HFFc6 (cell line): ENCODE results near the gene TPI1. TPM values are rescaled to one million over a fixed set of nuclear protein-coding genes. Genes with fewer than 3 reads are reported as not detected.

Source experiments
- DNase-seq: peaks from one replicate; pipeline ENCODE4 v3.0.0-alpha.2; 2018
- H3K27ac Mint-ChIP-seq: 2 replicates; pipeline ENCODE4 v1.8.0; 2020; ENCODE audit warnings: mild to moderate bottlenecking, mixed read lengths
- H3K27me3 Mint-ChIP-seq: 2 replicates; pipeline ENCODE4 v1.8.0; 2021; ENCODE audit warnings: mild to moderate bottlenecking, moderate library complexity, mixed read lengths; ENCODE audit not compliant: insufficient read depth
- H3K36me3 Mint-ChIP-seq: 2 replicates; pipeline ENCODE4 v1.8.0; 2021; ENCODE audit warnings: low read depth, mixed read lengths
- H3K4me1 Mint-ChIP-seq: 2 replicates; pipeline ENCODE4 v1.8.0; 2020; ENCODE audit warnings: low read depth, mixed read lengths
- H3K4me3 Mint-ChIP-seq: 2 replicates; pipeline ENCODE4 v1.8.0; 2020; ENCODE audit warnings: mild to moderate bottlenecking, moderate library complexity, mixed read lengths
- H3K9me3 Mint-ChIP-seq: 2 replicates; pipeline ENCODE4 v1.8.0; 2020; ENCODE audit warnings: mild to moderate bottlenecking, mixed read lengths
- CTCF ChIP-seq: fragments of 200-600 bp; sonication (generic); IDR thresholded peaks from 2 replicates; pipeline ENCODE4 v1.5.0; 2021; ENCODE audit warnings: antibody characterized with exemption, mild to moderate bottlenecking
- total RNA-seq, 6 experiments: library from RNA; stranded (reverse); fragmentation: NEBNext Ultra II Directional; extraction: Animal tissue kit (Norgen Biotek cat#: 25700); gene quantifications; 2 replicates in 1 of 6; 3 replicates in 5 of 6; pipeline ENCODE4 v1.2.3, GENCODE V29; 2021

The TPI1 gene
- total RNA-seq, 6 experiments from 2014 or later = 853 to 931 (median 870) TPM

- no peak for TF ChIP-seq CTCF
- Mint-ChIP-seq H3K4me1 (no peaks in the 10 kb centered on the region), H3K27ac (no peak overlapping the region), H3K36me3 (peaks cover 17% of the 10 kb centered on the region), H3K9me3 (no peaks in the 10 kb centered on the region), H3K4me3 (no peak overlapping the region), H3K27me3 (peaks cover 3% of the 10 kb centered on the region; the same call in 1 of the 2 replicates)
- DNase-seq = no peak
Measured at GRCh38 chr12:6840330-6840729, 27.0 kb upstream of the TPI1 start.

GRCh38 chr12:6840761-6841515 is 26.4 kb upstream of the TPI1 start, which contains the start of gene GNB3:
Gene GNB3 (plus strand): TSS chr12:6840925. CDS start chr12:6841288, 363 bp downstream.
- H3K27ac Mint-ChIP-seq = no peak within 1 kb of the TSS
- H3K9me3 Mint-ChIP-seq = no peaks in the 10 kb centered on the region
- no peak for DNase-seq
- H3K4me3 Mint-ChIP-seq = no peak within 1 kb of the TSS
- peaks cover 17% of the 10 kb centered on the region for H3K36me3 Mint-ChIP-seq
- H3K4me1 Mint-ChIP-seq = no peaks in the 10 kb centered on the region
- peaks cover 3% of the 10 kb centered on the region; the same call in 1 of the 2 replicates for H3K27me3 Mint-ChIP-seq
- TF ChIP-seq CTCF = no peak

- Mint-ChIP-seq H3K9me3 (no peaks in the 10 kb centered on the region), H3K27ac (no peak overlapping the region), H3K4me1 (no peaks in the 10 kb centered on the region), H3K27me3 (peaks cover 4% of the 10 kb centered on the region; the same call in 1 of the 2 replicates), H3K4me3 (no peak overlapping the region), H3K36me3 (peaks cover 17% of the 10 kb centered on the region)
- DNase-seq = no peak
- no peak for TF ChIP-seq CTCF
Measured at GRCh38 chr12:6842075-6842474, 25.3 kb upstream of the TPI1 start.

- H3K4me3 Mint-ChIP-seq = no peak overlapping the region
- H3K27ac Mint-ChIP-seq = no peak overlapping the region
- no peak; the same call in 1 of the 2 replicates for TF ChIP-seq CTCF
- no peaks in the 10 kb centered on the region for H3K9me3 Mint-ChIP-seq
- H3K36me3 Mint-ChIP-seq = peaks cover 17% of the 10 kb centered on the region
- no peak for DNase-seq
- H3K4me1 Mint-ChIP-seq = no peaks in the 10 kb centered on the region; the same call in 1 of the 2 replicates
- peaks cover 4% of the 10 kb centered on the region; the same call in 1 of the 2 replicates for H3K27me3 Mint-ChIP-seq
Measured at GRCh38 chr12:6843118-6843902, 24.0 kb upstream of the TPI1 start.

- TF ChIP-seq CTCF = no peak
- Mint-ChIP-seq H3K27me3 (peaks cover 2% of the 10 kb centered on the region; the same call in 1 of the 2 replicates), H3K27ac (no peak overlapping the region), H3K4me1 (peaks cover 15% of the 10 kb centered on the region), H3K36me3 (peaks cover 30% of the 10 kb centered on the region), H3K9me3 (no peaks in the 10 kb centered on the region), H3K4me3 (no peak overlapping the region)
- no peak for DNase-seq
Measured at GRCh38 chr12:6845395-6845794, 21.9 kb upstream of the TPI1 start.
